Measurements from ENCODE around the gene EIF4A2. TPM values are rescaled to one million over a fixed set of nuclear protein-coding genes. Genes with fewer than 3 reads are reported as not detected.
A peak's percentile ranks its signal among the peaks of the same experiment; 100 is the strongest.

Gene EIF4A2
- total and polyA plus RNA-seq, 9 of the 15 experiments (the other 6 are each of a cell fraction or from before 2014, with no cell fraction given), result 307 to 754 (median 435) TPM

DNA sequence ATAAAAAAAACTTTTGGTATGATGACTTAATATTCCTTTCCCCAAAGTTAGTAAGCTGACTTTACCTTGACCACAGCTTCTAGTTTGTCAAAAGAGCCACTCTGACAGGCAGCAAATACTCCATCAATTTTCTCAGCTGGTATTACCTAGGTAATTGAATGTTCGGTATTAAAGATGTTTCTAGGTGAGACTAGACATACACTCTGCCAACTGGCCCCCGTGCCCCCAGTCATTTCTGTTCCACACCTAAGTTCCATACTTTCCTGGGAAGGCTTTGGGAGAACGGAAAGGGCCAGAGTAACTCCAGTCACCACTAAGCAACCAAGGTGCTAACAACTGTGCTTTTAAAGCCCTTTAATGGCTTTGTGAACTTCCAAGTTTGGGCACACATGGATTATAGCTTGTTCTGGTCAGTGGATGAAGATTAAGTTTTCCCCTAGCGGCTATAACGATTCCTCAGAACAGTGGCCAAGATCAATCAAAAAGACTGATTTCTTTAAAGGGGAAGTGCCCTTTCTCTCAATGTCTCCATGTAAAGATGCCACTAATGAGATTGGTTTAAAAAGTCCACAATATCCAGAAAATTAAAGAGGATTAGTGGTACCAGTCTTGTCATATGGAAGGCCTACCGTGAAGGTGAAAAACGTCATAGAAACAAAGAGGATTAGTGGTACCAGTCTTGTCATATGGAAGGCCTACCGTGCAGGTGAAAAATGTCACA is 7.0 kb downstream of the EIF4A2 start (continued):
- TF ChIP-seq MYBL2 (IDR thresholded peaks at IDR 0.05; ENCODE audit: low read depth), result no peak
- no peak for TF ChIP-seq MYBL2 (CRISPR knock-in tag; IDR thresholded peaks at IDR 0.05; ENCODE audit: borderline replicate concordance)
- TF ChIP-seq, protein P1, sequence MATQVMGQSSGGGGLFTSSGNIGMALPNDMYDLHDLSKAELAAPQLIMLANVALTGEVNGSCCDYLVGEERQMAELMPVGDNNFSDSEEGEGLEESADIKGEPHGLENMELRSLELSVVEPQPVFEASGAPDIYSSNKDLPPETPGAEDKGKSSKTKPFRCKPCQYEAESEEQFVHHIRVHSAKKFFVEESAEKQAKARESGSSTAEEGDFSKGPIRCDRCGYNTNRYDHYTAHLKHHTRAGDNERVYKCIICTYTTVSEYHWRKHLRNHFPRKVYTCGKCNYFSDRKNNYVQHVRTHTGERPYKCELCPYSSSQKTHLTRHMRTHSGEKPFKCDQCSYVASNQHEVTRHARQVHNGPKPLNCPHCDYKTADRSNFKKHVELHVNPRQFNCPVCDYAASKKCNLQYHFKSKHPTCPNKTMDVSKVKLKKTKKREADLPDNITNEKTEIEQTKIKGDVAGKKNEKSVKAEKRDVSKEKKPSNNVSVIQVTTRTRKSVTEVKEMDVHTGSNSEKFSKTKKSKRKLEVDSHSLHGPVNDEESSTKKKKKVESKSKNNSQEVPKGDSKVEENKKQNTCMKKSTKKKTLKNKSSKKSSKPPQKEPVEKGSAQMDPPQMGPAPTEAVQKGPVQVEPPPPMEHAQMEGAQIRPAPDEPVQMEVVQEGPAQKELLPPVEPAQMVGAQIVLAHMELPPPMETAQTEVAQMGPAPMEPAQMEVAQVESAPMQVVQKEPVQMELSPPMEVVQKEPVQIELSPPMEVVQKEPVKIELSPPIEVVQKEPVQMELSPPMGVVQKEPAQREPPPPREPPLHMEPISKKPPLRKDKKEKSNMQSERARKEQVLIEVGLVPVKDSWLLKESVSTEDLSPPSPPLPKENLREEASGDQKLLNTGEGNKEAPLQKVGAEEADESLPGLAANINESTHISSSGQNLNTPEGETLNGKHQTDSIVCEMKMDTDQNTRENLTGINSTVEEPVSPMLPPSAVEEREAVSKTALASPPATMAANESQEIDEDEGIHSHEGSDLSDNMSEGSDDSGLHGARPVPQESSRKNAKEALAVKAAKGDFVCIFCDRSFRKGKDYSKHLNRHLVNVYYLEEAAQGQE (IDR thresholded peaks at IDR 0.05; ENCODE audit: borderline replicate concordance), result no peak
- TF ChIP-seq, protein P1 (CRISPR knock-in tag; IDR thresholded peaks at IDR 0.05; ENCODE audit: low read depth), result no peak
- TF ChIP-seq, protein P2, sequence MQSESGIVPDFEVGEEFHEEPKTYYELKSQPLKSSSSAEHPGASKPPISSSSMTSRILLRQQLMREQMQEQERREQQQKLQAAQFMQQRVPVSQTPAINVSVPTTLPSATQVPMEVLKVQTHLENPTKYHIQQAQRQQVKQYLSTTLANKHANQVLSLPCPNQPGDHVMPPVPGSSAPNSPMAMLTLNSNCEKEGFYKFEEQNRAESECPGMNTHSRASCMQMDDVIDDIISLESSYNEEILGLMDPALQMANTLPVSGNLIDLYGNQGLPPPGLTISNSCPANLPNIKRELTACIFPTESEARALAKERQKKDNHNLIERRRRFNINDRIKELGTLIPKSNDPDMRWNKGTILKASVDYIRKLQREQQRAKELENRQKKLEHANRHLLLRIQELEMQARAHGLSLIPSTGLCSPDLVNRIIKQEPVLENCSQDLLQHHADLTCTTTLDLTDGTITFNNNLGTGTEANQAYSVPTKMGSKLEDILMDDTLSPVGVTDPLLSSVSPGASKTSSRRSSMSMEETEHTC (IDR thresholded peaks at IDR 0.05), result no peak
- peak; percentile 83 for TF ChIP-seq SPI1 (IDR thresholded peaks at IDR 0.05; ENCODE audit: borderline replicate concordance, low read depth, low read length)
- no peak for TF ChIP-seq CEBPB (tag; IDR thresholded peaks at IDR 0.05)
- no peak for TF ChIP-seq ZBTB33 (CRISPR knock-in tag; IDR thresholded peaks at IDR 0.05)
- TF ChIP-seq CBX1 (IDR thresholded peaks at IDR 0.05; ENCODE audit: low read depth), result no peak
- TF ChIP-seq CREM (IDR thresholded peaks at IDR 0.05; ENCODE audit: low read depth), result no peak
- TF ChIP-seq ZNF324 (CRISPR knock-in tag; IDR thresholded peaks at IDR 0.05), result 0 out of 2 replicates have a peak, but pooled peaks have one; percentile 5
- no peak for TF ChIP-seq HDAC2 (IDR thresholded peaks at IDR 0.05)

Measured in K562 (cell line).